HFF-Myc (cell line): ENCODE results near the gene MCAT.

ENCODE experiments used
- DNase-seq: peaks from one replicate; pipeline ENCODE4 v3.0.0-alpha.2; 2011; ENCODE audit warnings: low read depth; ENCODE audit errors: extremely low read depth
- H3K4me3 ChIP-seq: replicated peaks from 2 replicates; pipeline ENCODE4 v1.5.1; 2011; ENCODE audit warnings: low read depth, mild to moderate bottlenecking, control low read depth, low read length
- CTCF ChIP-seq: IDR thresholded peaks from 2 replicates; pipeline ENCODE4 v1.5.1; 2012; ENCODE audit warnings: mild to moderate bottlenecking, low read depth, low read length, control low read depth; ENCODE audit errors: missing control alignments

MCAT gene

GRCh38 chr22:43168471-43169309 is 25.5 kb upstream of the MCAT start:
- TF ChIP-seq CTCF: no peak
- H3K4me3 ChIP-seq: no peak overlapping the region
- no peak for DNase-seq

GRCh38 chr22:43167001-43167589 is 23.9 kb upstream of the MCAT start:
- TF ChIP-seq CTCF: no peak
- no peak for DNase-seq
- H3K4me3 ChIP-seq: no peak overlapping the region

- DNase-seq: no peak
- H3K4me3 ChIP-seq: no peak overlapping the region
- TF ChIP-seq CTCF: no peak
Observed at GRCh38 chr22:43166132-43166930, 23.1 kb upstream of the MCAT start.

- no peak for TF ChIP-seq CTCF
- no peak for DNase-seq
- H3K4me3 ChIP-seq: no peak overlapping the region
Observed at GRCh38 chr22:43164636-43165035, 21.4 kb upstream of the MCAT start.

GRCh38 chr22:43163241-43163795 is 20.1 kb upstream of the MCAT start:
- no peak for TF ChIP-seq CTCF

GRCh38 chr22:43162412-43163150 is 19.4 kb upstream of the MCAT start:
- TF ChIP-seq CTCF: no peak
- no peak overlapping the region for H3K4me3 ChIP-seq
- DNase-seq: no peak

More at GRCh38 chr22:43163241-43163795, 20.1 kb upstream of the MCAT start:
- no peak for DNase-seq
- H3K4me3 ChIP-seq: no peak overlapping the region
